Stimulated activated CD8-positive, alpha-beta memory T cell treated with anti-CD3 and anti-CD28 coated beads, Interleukin-7, amount 100 ng/mL, for 1 hour (primary cell): Measurements from ENCODE around the gene KEAP1.
A peak's percentile ranks its signal among the peaks of the same experiment; 100 is the strongest.

Source experiments
- DNase-seq, 2 donors: peaks; one replicate each; pipeline ENCODE4 v3.0.0-alpha.2; 2020; ENCODE audit warnings: low read depth in 2 of 2

KEAP1 gene

DNA sequence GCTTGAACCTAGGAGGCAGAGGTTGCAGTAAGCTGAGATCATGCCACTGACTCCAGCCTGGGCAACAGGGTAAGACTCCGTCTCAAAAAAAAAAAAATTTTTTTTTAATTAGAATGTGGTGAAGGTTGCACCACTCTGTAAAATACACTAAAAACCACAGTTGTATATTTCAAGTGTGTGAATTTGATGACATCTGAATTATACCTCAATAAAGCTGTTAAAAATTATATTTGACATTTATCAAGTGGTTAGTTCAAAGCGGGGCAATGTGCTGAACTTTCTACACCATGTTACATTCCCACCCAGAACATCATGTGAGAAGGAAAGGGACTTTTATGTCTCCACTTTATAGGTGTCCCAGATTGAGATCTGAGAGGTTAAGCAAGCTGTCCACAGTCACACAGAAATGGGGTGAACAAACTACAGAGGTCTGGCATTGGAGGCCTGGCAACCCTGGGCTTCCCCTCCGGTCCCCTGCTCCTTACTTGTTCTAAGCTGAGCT lies 20.0 kb upstream of the KEAP1 start:
- no peak for DNase-seq

DNA sequence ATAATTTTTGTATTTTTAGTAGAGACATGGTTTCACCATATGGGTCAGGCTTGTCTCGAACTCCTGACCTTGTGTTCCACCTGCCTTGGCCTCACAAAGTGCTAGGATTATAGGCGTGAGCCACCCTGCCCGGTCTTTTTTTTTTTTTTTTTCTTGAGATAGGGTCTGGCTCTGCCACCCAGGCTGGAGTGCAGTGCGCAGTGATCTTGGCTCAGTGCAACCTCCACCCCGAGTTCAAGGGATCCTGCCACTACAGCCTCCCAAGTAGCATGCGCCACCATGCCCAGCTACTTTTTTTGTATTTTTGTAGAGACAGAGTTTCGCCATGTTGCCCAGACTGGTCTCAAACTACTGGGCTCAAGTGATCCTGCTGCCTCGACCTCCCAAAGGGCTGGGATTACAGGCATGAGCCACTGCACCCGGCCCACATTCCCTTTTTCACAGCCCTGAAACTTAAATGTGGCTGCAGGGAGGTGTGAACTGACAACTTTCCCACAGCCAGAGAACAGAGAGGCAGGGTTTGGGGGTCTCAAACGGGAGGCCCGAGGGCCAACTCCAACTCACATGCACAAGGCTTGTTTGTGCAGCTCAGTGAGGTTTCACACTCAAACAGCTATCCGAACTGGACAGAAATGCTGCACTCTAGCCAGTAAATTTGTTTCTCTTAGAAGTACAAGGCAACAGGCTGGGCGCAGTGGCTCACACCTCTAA lies 18.5 kb upstream of the KEAP1 start:
- DNase-seq = no peak

DNA sequence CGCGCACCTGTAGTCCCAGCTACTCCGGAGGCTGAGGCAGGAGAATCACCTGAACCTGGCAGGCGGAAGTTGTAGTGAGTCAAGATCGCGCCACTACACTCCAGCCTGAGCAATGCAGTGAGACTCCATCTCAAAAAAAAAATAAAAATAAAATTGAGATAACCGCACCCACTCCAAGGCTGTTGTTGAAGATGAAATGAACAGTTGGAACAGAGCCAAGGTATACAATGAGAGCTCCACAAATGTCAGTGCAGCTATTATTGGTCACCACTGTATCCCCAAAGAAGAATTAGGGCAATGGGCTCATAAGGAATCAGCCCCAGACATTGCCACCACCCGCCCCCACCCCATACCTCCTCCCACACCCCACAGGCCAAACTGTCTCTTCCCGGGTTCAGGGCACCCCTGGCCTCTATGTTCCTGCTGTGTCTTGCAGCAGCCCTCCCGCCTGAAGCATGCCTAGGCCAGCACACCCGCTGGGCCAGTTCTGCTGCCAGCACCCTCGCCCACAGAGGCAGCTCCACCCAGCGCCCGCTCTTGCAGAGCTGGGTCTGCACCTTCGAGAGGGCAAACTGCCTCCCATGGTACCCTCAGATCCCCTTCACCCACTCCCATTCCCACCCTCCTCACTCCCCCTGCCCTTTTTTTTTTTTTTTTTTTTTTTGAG lies 17.6 kb upstream of the KEAP1 start:
- DNase-seq = no peak

DNA sequence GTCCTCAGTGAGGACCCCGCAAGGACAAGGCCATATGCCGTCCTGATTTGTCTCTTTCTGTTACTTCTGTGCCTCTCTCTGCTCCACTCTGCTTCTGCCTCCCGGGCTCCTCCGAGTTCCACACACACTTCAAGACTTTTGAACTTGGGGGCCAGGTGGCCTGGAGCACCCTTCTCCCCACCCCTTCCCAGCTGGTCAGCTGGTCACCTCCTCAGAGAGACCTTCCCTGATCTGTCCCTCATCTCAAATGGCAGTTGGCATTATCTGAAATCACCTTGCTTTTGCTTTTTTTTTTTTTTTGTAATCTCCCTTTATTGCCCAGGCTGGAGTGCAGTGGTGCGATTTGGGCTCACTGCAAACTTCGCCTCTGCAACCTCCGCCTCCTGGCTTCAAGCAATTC lies 16.3 kb upstream of the KEAP1 start:
- DNase-seq = no peak

DNA sequence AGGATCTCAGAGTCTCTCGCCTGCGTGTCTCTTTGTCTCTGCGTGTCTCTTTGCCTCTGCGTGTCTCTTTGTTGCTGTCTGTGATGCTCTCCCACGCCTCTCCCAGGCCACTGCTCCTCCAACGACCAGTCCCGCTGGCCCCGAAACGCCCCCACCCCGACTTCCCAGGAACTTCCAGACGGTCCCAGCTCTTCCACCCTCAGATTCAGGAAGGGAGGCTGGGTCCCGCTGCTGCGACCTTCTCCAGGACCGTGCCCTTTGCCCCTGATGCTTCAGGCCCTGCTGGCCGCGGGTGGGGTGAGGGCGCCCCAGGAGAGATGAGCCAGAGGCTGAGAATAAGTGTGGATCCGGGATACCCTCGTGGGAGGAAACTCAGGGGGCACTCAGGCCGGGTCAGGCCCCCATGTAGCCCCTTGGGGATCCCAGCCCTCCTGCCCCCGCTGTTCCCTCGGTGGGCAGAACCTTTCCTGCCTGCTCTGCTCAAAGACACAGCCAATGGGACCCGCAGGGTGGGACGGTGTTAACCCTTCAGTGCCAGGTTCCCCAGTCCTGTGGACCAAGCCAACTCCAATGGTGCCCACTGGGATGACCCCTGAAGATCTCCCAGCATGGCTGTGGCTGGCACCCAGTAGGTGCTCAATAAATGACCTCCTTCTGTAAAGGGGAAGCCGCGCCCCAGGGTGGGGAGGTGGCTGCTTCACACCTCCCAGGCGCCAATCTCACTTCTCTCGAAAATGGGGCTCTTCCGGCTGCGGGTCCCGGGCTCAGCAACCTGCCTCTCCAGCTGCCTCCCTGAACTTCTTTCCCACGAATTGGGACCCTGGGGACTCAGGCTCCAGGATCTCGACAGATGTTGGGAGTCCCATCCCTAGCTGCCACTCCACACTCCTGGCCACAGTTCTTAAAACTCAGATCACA lies 15.5 kb upstream of the KEAP1 start:
- DNase-seq = no peak

DNA sequence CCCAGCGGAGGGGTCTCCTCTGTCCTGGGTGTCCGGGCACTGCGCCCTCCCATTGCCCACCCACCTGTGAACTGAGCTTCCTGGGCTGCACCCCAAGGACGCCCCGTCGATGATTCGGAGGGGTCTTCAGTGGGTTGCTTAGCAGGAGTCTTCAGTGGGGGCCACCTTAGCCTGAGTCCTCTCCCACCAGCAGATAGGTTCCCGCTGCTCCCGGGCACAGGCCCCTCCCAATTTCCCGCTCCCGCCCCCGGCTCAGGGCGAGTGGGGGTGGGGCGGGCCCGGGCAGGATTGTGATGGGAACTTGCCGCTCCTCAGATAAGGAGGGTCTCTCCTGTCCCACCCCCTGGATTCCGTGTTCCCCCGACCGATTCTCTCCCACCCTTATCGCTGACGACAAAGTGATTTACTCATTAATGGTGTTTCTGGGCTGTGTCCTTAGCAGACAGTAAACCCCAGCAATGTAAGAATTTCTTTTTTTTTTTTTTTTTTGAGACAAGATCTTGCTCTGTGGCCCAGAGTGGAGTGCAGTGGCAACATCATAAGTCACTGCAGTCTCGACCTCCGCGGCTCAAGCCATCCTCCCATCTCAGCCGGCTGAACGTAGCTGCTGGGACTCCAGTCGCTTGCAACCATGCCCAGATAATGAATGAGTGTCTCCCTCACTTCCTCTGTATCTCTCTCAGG lies 14.7 kb upstream of the KEAP1 start:
- DNase-seq = no peak

DNA sequence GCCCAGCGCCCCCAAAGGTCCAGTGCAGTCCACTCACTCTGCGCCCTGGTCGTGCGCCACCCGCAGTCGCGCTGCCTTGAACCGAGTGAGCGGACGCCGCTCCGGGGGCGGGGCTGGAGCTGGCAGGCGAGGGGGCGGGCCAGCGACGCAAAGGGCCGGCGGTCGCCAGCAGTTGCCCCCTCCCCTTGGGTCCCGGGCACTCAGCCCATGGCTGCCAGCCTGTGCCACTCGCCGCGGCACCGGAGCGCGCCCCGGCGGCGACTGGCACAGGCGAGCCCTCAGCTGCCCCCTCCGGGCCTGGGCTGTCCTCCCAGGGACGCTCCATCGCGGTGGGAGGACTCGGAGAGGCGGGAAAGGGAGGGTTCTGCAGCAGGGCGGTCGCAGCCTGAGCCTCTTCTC lies 14.2 kb upstream of the KEAP1 start, which contains the start of gene S1PR5:
Gene S1PR5, minus strand, starts transcription at position 87 of the 399 bp plus-strand sequence. CDS start 2,436 bp downstream, outside the sequence.
- no peak for DNase-seq

DNA sequence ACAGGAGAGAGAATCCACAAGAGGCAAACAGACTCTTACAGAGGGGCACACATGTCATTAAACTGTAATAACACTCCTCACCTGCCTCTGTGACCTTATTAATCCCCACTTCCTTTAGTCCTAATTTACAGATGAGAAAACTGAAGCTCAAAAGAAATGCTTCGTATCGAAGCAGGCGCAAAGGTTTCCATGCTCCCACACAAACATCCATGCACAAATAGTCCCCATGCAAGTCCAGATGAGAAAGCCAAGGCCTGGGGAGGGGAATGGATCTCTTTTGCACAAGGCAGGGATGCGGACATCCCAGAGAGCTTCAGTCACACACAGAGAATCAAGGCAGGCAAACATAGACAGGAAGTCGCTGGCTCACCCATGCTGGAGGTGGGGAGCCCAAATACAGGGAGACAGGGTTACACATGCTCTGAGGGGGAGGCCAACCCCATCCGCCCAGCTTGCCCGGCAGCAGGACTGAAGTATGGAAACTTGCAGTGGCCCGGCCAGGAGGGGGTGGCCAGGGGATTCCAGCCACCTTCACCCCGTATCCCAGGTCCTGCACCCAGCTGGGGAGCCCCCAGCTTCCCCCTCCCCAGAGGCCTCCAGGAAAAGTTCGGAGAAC lies 13.6 kb upstream of the KEAP1 start:
- DNase-seq = no peak

DNA sequence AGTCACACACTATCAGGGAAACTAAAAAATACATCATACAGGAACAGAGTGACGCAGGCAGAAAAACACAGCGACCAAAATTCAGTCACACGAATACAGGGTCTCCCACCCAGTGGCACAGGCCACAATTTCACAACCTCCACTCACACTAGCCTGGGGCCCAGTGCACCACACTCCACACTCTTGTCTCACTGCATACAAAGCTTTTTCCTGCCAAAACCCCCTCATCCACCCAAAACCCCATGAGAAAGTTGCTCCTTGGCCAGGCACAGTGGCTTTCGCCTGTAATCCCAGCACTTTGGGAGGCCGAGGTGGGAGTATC lies 12.9 kb upstream of the KEAP1 start:
- DNase-seq = peak in 1 of 2 donors; percentile 17

DNA sequence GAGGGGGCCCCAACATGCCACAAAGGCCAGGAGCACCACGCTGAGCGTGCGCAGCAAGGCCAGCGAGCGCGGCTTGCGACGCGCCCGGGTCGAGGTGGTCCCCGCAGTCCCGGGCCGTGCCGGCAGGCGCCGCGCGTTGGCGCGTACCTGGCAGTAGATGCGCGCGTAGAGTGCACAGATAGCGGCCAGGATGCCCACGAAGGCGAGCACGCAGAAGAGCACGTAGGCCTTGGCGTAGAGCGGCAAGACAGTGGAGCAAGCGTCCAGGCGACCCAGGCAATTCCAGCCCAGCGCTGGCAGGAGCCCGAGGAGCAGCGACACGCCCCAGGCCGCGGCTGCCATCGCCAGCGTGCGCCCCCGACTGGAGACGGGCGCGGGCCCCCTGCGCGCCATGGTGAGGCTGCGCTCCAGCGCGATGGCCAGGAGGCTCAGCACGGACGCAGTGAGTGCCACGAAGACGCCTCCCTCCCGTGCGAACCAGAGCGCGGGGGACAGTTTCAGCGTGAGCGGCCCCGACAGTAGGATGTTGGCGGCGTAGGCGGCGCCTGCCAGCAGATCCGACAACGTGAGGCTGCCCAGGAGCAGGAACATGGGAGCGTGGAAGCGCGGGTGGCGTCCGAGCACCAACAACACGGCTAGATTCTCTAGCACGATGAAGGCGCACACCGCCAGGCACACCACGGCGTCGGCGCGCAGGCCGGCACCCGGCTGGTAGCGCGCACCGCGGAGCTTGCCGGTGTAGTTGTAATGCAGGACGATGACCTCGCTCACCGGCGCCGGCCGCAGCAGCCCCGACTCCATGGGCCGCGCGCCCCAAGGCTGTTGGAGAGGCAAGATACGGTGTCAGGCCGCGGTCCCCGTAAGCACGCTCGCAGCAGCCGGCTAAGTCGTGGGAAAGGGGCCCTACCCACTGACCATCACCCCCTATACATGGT lies 11.3 kb upstream of the KEAP1 start:
- no peak for DNase-seq

DNA sequence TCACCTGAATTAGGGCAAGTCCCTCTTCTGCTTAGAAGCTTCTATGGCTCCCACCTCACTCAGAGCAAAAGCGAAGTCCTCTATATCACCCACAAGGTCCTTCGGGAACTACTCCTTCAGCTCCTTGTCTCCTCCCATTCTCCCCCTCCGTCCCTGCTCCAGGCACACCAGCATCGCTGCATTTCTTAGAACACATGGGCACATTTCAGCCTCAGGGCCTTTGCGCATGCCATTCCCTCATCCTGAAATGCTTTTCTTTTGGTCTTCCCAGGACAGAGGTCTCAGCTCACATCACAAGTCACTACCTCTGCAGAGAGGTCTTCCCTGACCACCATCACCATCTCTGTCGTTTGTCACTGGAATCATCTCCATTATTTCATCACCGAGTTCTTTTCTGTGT lies 10.1 kb upstream of the KEAP1 start:
- DNase-seq = no peak

DNA sequence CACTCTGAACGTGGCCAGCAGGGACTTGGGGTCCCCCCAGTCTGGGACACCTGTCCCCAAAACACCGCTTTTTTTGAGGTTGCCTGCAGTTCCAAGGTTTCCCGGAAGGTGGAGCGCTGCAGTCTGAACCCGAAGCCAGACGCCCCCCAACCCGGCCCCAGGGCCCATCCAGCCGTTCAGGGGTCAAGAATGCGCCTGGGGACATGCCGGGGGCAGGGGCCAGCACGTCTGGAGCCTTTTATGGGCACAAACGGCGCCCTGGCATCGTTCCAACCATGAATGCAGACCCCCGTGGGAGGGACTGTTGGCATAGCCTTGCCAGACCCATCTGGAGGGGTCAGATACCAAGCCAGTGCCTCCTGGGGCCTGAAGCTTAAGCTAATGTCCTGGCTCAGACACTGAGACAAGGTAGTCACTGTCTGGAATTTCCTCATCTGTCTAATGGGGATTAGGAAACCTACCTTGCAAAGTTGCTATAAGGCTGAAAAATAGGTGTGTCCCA lies 7.2 kb upstream of the KEAP1 start:
- DNase-seq = peak in 1 of 2 donors; percentile 49

DNA sequence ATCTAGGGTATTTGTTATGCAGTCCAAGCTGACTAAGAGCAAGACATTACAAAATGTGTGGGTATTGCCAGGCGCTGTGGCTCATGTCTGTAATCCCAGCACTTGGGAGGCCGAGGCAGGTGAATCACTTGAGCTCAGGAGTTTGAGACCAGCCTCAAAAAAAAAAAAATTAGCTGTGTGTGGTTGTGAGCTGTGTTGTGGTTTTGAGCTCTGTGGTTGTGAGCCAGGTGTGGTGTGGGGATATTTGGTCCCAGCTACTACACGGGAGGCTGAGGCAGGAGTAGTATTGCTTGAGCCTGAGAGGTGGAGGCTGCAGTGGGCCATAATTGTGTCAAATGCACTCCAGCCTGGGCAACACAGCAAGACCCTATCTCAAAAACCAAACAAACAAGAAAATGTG lies 5.6 kb upstream of the KEAP1 start:
- DNase-seq = no peak

DNA sequence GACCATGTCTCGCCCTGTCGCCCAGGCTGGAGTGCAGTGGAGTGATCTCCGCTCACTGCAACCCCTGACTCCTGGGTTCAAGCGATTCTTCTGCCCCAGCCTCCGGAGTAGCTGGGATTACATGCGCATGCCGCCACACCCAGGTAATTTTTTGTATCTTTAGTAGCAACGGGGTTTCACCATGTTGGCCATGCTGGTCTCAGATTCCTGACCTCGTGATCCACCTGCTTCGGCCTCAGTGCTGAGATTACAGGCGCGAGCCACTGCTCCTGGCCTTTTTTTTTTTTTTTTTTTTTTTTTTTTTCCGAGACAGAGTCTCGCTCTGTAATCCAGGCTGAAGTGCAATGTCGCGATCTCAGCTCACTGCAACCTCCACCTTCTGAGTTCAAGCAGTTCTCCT lies 4.9 kb upstream of the KEAP1 start:
- no peak for DNase-seq

DNA sequence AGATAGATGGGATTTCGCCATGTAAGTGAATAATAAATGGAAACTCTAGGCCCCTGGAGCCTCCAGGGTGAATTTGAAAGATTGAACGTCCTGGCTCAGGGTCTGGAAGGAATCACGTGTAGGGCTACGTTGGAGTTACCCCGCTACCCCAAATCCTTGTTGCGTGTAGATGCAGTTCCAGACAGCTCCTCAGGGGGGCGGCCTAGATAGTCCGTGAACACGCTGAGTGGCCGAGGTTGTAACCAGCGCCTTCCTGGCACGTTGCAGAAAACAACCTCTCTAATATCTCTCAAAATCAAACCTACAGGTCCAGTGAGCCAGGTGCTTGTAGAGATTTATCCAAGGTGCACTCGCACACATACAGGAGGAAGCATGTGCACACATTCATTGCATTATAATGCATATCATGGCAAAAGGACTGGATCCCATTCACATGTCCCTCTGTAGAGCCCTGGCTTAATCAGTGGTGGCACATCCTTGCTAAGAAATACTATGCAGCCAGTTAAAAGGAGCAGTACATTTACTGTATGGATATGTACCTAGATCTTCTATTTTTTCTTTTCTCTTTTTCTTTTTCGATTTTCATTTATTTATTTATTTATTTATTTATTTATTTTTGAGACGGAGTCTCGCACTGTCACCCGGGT lies 2.5 kb upstream of the KEAP1 start:
- peak; percentile 61 to 73 for DNase-seq

DNA sequence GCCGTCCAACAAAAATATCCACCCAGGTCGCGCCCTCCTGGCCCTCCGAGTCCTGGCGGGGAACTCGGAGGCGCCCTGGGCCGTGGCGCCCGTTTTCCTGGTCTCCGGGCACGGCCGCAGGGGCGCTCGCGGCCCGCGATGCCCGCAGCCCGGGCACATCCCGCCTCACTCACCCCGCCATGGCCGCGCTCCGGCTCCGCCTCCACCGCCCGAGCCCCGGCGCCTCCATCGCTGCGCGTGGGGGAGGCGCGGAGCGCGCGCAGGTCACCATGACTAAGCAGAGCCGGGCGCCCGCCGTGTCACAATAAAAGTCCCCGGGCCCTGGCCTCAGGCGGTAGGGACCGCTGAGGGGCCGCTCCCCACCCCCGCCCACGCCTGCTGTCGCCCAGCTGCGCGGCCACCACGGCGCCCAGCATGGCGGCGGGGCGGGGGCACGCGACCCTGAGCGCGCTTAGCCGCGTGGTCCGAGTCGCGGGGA lies 593 bp downstream of the KEAP1 start:
- DNase-seq = peak; percentile 71 to 81

DNA sequence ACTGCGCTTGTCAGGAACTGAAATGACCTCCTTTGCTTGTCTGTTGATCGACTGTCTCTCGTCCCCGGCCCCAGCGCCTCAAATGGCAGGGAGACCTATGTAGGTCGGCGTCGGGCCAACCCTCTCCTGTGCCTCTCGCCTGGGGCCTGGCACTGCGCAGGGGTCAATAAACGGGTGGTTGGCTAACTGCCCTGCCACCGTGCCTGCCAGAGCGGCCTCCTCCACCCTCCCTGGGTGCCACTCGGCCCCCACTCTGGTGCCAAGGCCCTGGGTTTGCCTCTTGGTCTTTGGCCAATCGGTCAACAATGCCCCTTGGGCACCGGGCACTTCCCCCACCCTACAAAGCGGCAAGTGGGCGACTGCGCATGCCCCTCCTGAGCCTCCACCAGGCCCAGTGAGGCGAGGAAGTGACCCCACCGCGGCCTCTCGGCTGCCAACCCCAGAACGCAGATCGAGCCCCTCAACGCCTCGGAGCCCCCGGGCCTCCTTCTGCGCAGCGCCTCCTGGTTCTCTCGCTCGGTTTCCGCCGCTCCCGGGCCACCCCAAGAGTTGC lies 1.1 kb downstream of the KEAP1 start:
- no peak for DNase-seq

DNA sequence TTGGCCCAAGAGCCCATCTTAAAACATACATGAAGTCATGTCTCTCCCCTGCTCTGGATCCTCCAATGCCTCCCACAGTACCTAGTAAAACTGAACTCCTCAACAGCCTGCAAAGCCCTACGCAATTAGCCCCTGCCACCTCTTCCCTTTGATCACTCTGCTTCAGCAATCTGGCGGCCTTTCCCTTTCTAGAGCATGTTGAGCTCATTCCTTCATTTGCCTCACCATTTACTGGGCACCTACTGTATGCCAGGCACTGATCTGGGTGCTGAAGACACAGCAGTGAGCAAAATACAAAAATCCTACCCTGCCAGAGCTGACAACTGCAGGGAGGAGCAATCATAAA lies 2.9 kb downstream of the KEAP1 start:
- no peak for DNase-seq

DNA sequence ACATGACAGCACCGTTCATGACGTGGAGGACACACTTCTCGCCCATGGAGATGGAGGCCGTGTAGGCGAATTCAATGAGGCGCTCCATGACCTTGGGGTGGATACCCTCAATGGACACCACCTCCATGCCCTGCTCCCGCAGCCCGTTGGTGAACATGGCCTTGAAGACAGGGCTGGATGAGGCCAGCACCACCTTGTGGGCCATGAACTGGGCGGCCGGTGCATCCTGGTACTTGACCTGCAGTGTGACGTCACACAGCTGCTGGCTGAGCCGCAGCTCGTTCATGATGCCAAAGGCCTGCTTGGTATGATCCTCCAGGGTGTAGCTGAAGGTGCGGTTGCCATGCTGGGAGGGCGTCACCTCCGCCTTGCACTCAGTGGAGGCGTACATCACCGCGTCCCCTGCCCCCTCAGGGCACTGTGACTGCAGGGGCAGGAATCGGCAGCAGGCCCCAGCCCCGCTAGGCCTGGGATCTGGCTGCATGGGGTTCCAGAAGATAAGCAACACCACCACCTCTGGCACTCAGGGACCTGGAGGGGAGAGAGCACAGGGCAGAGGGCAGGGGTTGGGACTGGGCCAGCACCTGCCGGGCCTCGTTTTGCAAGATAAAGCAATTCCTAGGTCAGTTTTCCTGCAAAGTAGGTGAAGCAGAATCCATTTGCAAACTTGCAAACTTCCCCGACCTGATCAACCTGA lies 3.5 kb downstream of the KEAP1 start:
- no peak for DNase-seq
